ENCODE results near the gene TMEM33.

The TMEM33 gene

GRCh38 chr4:41990365-41991111 is 55.3 kb downstream of the TMEM33 start, which contains the start of gene SLC30A9:
Gene SLC30A9 (plus strand): TSS chr4:41990530. CDS start chr4:41990652, 122 bp downstream.
- Histone ChIP-seq H3K27ac (ENCODE audit: low read length) (peak within 1 kb of the TSS; percentile 21; the same call in 1 of the 2 replicates), H3K9ac (ENCODE audit: low read length) (peak within 1 kb of the TSS; percentile 84), H3K36me3 (replicated peaks; ENCODE audit: low read depth, low read length) (no peaks in the 10 kb centered on the region), H3K9me3 (ENCODE audit: insufficient read depth, low read length) (no peaks in the 10 kb centered on the region), H3K4me1 (ENCODE audit: low read length) (peaks cover 25% of the 10 kb centered on the region), H3K4me2 (ENCODE audit: low read length) (peak within 1 kb of the TSS; percentile 96), H3K4me3 (ENCODE audit: low read length) (peak within 1 kb of the TSS; percentile 92), H2AFZ (ENCODE audit: low read depth, low read length) (peak within 1 kb of the TSS; percentile 87), H3K27me3 (ENCODE audit: low read depth, low read length) (no peaks in the 10 kb centered on the region), H3K79me2 (ENCODE audit: low read length) (peaks cover 38% of the 10 kb centered on the region), H4K20me1 (ENCODE audit: insufficient read depth, low read length) (peaks cover 8% of the 10 kb centered on the region; the same call in 1 of the 2 replicates)
- TF ChIP-seq EZH2phosphoT487 (IDR thresholded peaks at IDR 0.05; ENCODE audit: low read depth) (no peak), CTCF (IDR thresholded peaks at IDR 0.05; ENCODE audit: low read depth, low read length) (no peak)

- no peaks in the 10 kb centered on the region for H3K9me3 ChIP-seq (ENCODE audit: insufficient read depth, low read length)
- H2AFZ ChIP-seq (ENCODE audit: low read depth, low read length), result no peak overlapping the region
- TF ChIP-seq CTCF (IDR thresholded peaks at IDR 0.05; ENCODE audit: low read depth, low read length) (no peak), EZH2phosphoT487 (IDR thresholded peaks at IDR 0.05; ENCODE audit: low read depth) (no peak)
- H3K4me1 ChIP-seq (ENCODE audit: low read length), result peaks cover 25% of the 10 kb centered on the region
- no peak overlapping the region for H3K9ac ChIP-seq (ENCODE audit: low read length)
- peak overlapping the region; percentile 92 for H3K4me3 ChIP-seq (ENCODE audit: low read length)
- peaks cover 8% of the 10 kb centered on the region; the same call in 1 of the 2 replicates for H4K20me1 ChIP-seq (ENCODE audit: insufficient read depth, low read length)
- no peak overlapping the region for H3K27ac ChIP-seq (ENCODE audit: low read length)
- no peaks in the 10 kb centered on the region for H3K36me3 ChIP-seq (replicated peaks; ENCODE audit: low read depth, low read length)
- H3K79me2 ChIP-seq (ENCODE audit: low read length), result peaks cover 45% of the 10 kb centered on the region
- no peaks in the 10 kb centered on the region for H3K27me3 ChIP-seq (ENCODE audit: low read depth, low read length)
- peak overlapping the region; percentile 96 for H3K4me2 ChIP-seq (ENCODE audit: low read length)
These were observed 56.9 kb downstream of the TMEM33 start for GRCh38 chr4:41991916-41992767.

GRCh38 chr4:41992967-41993857 is 58.0 kb downstream of the TMEM33 start:
- H3K9ac ChIP-seq (ENCODE audit: low read length), result no peak overlapping the region
- no peaks in the 10 kb centered on the region for H3K27me3 ChIP-seq (ENCODE audit: low read depth, low read length)
- H3K4me1 ChIP-seq (ENCODE audit: low read length), result peaks cover 25% of the 10 kb centered on the region
- no peak overlapping the region for H2AFZ ChIP-seq (ENCODE audit: low read depth, low read length)
- H3K4me3 ChIP-seq (ENCODE audit: low read length), result no peak overlapping the region
- no peaks in the 10 kb centered on the region for H3K36me3 ChIP-seq (replicated peaks; ENCODE audit: low read depth, low read length)
- H3K4me2 ChIP-seq (ENCODE audit: low read length), result no peak overlapping the region
- no peaks in the 10 kb centered on the region for H3K9me3 ChIP-seq (ENCODE audit: insufficient read depth, low read length)
- TF ChIP-seq EZH2phosphoT487 (IDR thresholded peaks at IDR 0.05; ENCODE audit: low read depth), result no peak
- no peak for TF ChIP-seq CTCF (IDR thresholded peaks at IDR 0.05; ENCODE audit: low read depth, low read length)
- peaks cover 52% of the 10 kb centered on the region for H3K79me2 ChIP-seq (ENCODE audit: low read length)
- peaks cover 8% of the 10 kb centered on the region; the same call in 1 of the 2 replicates for H4K20me1 ChIP-seq (ENCODE audit: insufficient read depth, low read length)
- no peak overlapping the region for H3K27ac ChIP-seq (ENCODE audit: low read length)

All from OCI-LY3 (cell line).